RWPE2 (cell line): ENCODE measurements around the gene ZNF532.

Experiments used
- ATAC-seq: fragments of 200-7000 bp; cut with Tn5 transposase; 3 replicates; pipeline ENCODE4 v1.9.1; 2021; ENCODE audit warnings: low read depth
- DNase-seq: peaks from one replicate; pipeline ENCODE4 v3.0.0-alpha.2; 2020; ENCODE audit warnings: low spot score
- H3K27ac ChIP-seq: fragments of 450-650 bp; 2 replicates; pipeline ENCODE4 v1.5.1; 2017; ENCODE audit warnings: mild to moderate bottlenecking; ENCODE audit not compliant: poor library complexity, severe bottlenecking
- H3K27me3 ChIP-seq: fragments of 250-450 bp; sonication (Bioruptor Pico); 2 replicates; pipeline ENCODE4 v1.5.1; 2021; ENCODE audit warnings: mild to moderate bottlenecking, moderate library complexity; ENCODE audit not compliant: insufficient read depth, poor library complexity, severe bottlenecking
- H3K36me3 ChIP-seq: fragments of 250-450 bp; sonication (Bioruptor Pico); 2 replicates; pipeline ENCODE4 v1.5.1; 2020; ENCODE audit warnings: low read depth, mild to moderate bottlenecking, moderate library complexity
- H3K4me1 ChIP-seq: fragments of 250-450 bp; sonication (Bioruptor Pico); 2 replicates; pipeline ENCODE4 v1.5.1; 2021; ENCODE audit warnings: mild to moderate bottlenecking, moderate library complexity; ENCODE audit not compliant: insufficient read depth, poor library complexity, severe bottlenecking
- H3K4me3 ChIP-seq: fragments of 250-450 bp; sonication (Bioruptor Pico); 2 replicates; pipeline ENCODE4 v1.5.1; 2021; ENCODE audit warnings: mild to moderate bottlenecking, moderate library complexity; ENCODE audit not compliant: severe bottlenecking
- H3K9me3 ChIP-seq: fragments of 250-450 bp; sonication (Bioruptor Pico); 2 replicates; pipeline ENCODE4 v1.5.1; 2021; ENCODE audit warnings: mild to moderate bottlenecking, moderate library complexity; ENCODE audit not compliant: severe bottlenecking
- TF ChIP-seq, protein P1 (sequence below): fragments of 450-650 bp; IDR thresholded peaks from one replicate; pipeline ENCODE4 v1.5.1; 2017; ENCODE audit warnings: mild to moderate bottlenecking, moderate library complexity; ENCODE audit not compliant: poor library complexity, severe bottlenecking

The ZNF532 gene

DNA sequence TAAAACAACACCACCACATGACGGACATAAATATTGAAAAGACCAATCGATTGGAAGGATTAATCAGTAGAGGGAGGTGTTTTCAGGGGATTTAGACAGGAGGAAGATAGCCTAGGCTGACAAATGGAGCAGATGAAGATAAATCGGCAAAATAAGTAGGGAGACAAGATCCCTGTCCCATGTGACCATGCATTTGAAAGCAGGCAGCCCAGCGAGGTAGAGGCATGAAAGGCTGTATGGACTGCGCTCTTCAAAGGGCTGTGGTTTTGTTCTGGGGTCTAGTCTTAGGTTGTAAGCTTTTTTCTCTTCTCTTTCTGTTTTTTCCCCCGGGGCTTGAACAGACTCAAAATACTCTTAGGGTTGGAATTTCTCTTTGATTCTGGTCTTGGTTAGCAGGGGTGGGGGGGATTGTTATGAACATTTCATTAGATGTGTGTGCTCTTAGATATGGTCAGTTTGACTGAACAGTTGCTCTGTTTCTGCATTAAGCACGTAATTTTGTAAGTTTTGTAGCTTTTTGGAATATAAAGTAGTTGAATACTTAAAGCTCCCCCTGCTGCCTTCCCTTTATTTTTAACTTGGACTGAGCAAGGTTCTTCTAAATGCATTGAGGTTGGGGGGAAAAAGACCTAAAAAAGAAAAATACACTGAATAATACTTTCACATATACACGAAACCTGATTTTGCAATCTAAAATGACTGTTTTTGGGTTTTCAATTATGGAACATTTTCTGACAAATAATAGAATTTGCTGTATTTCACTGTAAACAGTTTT, 32.2 kb downstream of the ZNF532 start:
- TF ChIP-seq, protein P1, sequence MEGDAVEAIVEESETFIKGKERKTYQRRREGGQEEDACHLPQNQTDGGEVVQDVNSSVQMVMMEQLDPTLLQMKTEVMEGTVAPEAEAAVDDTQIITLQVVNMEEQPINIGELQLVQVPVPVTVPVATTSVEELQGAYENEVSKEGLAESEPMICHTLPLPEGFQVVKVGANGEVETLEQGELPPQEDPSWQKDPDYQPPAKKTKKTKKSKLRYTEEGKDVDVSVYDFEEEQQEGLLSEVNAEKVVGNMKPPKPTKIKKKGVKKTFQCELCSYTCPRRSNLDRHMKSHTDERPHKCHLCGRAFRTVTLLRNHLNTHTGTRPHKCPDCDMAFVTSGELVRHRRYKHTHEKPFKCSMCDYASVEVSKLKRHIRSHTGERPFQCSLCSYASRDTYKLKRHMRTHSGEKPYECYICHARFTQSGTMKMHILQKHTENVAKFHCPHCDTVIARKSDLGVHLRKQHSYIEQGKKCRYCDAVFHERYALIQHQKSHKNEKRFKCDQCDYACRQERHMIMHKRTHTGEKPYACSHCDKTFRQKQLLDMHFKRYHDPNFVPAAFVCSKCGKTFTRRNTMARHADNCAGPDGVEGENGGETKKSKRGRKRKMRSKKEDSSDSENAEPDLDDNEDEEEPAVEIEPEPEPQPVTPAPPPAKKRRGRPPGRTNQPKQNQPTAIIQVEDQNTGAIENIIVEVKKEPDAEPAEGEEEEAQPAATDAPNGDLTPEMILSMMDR = no peak
- ATAC-seq (no peak), DNase-seq (no peak)
- Histone ChIP-seq H3K27ac (no peak overlapping the region), H3K27me3 (no peaks in the 10 kb centered on the region), H3K4me1 (peaks cover 5% of the 10 kb centered on the region), H3K36me3 (peaks cover 4% of the 10 kb centered on the region; the same call in 1 of the 2 replicates), H3K4me3 (no peak overlapping the region), H3K9me3 (no peaks in the 10 kb centered on the region)

DNA sequence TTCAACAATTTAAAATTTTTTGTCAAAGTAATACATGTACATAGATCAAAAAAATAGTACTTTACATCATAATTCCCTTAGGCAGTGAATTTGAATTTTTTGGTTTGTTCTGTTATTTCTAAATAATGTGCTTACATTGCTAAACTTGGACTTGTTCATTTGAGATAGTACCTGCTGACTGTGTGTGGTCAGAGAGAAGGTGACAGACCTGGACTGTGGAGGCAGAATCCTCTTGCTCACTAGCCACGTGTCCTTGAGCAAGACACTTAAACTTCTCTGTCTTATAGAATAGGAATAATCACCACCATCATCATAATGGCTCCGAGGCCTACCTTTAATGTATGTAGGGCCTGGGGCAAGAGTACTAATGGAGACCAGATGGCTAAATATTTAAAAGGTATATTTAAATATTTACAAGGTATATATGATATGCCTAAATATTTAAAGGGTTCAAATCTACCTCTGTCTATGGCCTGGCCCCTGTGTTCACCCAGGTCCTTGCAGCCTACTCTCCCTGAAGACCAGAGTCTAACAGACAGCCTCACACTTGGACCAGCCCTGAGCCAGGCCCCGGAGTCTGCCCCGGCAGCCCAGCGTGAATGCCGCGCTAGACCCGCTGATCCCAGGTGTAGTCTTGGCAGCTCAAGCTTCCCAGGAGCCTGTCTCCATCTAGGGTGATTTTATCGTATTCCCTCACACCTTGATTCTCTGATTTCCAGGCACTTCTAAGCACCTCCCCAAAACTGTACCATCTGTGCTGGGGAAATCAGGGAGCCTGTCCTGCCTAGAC, 33.5 kb downstream of the ZNF532 start:
- no peak for DNase-seq
- Histone ChIP-seq H3K4me1 (no peaks in the 10 kb centered on the region), H3K9me3 (no peaks in the 10 kb centered on the region), H3K27me3 (no peaks in the 10 kb centered on the region), H3K36me3 (0 out of 2 replicates have a peak, but pooled peaks cover 4% of the 10 kb centered on the region), H3K27ac (no peak overlapping the region), H3K4me3 (no peak overlapping the region)
- ATAC-seq = no peak
- TF ChIP-seq, protein P1 = no peak

DNA sequence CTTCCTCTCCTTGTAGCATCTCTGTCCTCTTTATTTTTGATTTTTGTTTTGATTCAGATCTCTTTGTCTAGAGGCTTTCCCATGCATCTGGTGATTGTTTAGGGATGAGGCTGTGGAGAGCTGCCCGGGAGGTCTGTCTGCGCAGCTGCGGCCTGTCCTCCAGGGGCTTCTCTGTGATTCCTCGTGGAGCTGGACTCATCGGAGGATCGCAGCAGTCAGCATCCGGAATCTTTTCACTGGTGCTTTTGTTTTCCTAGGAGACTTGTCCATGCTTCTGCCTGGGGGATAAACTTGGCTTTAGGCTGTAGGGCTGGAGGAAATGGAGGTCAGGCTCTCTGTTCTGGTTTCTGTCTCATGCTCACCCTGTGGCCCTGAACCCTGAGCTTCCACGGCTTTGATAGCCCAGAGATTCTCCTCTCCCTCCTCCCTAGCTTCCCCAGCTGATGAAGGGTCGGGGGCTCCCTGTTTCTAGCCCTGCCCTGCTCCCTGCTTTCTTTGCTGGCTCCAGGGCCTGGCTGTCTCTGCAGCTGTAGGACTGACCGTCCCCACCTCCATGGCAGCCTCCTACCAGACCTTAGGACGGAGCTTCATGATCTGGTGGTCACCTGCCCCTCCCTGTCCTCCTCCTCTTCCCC, 35.5 kb downstream of the ZNF532 start:
- no peak overlapping the region for H3K4me3 ChIP-seq
- DNase-seq (no peak), ATAC-seq (no peak)
- no peaks in the 10 kb centered on the region for H3K9me3 ChIP-seq
- no peaks in the 10 kb centered on the region for H3K4me1 ChIP-seq
- no peak overlapping the region for H3K27ac ChIP-seq
- H3K36me3 ChIP-seq = 0 out of 2 replicates have a peak, but pooled peaks cover 4% of the 10 kb centered on the region
- no peaks in the 10 kb centered on the region for H3K27me3 ChIP-seq
- TF ChIP-seq, protein P1 = no peak

DNA sequence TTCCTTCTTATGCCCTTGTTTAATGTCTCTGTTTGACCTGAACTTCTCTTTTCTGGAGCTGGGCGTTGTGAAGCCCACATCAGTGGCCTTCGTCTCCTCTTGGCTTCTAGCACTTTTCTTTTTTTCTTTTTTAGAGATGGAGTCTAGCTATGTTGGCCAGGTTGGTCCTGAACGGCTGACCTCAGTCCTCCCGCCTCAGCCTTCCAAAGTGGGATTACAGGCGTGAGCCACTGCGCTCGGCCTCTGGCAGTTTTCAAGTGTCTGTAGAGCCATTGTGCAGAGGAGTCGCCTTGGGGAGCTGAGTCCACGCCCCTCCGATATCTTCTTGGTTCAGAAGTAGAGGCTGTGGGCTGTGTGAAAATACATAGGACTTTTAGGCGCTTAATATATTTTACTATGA, 36.5 kb downstream of the ZNF532 start:
- 0 out of 2 replicates have a peak, but pooled peaks cover 4% of the 10 kb centered on the region for H3K36me3 ChIP-seq
- TF ChIP-seq, protein P1 = no peak
- no peak for DNase-seq

More for the DNA sequence above, 36.5 kb downstream of the ZNF532 start:
- Histone ChIP-seq H3K4me3 (no peak overlapping the region), H3K27me3 (no peaks in the 10 kb centered on the region), H3K9me3 (no peaks in the 10 kb centered on the region), H3K4me1 (no peaks in the 10 kb centered on the region), H3K27ac (no peak overlapping the region)
- no peak for ATAC-seq
